ENCODE results near the gene IFI27L1.

DNA sequence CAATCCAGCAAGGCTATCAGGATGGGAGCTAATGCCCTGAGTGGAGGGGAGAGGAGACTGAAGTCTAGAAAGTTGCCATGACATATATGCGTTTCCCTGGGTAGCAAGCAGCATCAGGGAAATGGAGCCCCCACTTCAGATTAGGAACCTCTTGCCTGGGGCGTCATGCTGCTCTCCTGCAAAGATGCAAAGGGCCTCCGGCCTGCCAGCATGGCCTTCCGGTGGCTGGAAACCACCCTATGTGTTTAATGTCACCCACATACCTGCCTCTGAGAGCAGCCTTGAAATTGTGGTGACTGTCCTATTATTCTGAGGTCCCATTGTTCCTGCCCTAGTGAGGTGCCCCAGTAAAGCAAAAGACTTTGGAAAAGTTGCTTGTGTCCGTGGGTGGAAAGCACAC is 58.3 kb downstream of the IFI27L1 start:
- TF ChIP-seq, protein P1, sequence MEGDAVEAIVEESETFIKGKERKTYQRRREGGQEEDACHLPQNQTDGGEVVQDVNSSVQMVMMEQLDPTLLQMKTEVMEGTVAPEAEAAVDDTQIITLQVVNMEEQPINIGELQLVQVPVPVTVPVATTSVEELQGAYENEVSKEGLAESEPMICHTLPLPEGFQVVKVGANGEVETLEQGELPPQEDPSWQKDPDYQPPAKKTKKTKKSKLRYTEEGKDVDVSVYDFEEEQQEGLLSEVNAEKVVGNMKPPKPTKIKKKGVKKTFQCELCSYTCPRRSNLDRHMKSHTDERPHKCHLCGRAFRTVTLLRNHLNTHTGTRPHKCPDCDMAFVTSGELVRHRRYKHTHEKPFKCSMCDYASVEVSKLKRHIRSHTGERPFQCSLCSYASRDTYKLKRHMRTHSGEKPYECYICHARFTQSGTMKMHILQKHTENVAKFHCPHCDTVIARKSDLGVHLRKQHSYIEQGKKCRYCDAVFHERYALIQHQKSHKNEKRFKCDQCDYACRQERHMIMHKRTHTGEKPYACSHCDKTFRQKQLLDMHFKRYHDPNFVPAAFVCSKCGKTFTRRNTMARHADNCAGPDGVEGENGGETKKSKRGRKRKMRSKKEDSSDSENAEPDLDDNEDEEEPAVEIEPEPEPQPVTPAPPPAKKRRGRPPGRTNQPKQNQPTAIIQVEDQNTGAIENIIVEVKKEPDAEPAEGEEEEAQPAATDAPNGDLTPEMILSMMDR (IDR thresholded peaks at IDR 0.05), result no peak
- TF ChIP-seq ZFX (IDR thresholded peaks at IDR 0.05; ENCODE audit: borderline replicate concordance), result no peak
